ENCODE measurements around the gene IPO9. TPM values are rescaled to one million over a fixed set of nuclear protein-coding genes. Genes with fewer than 3 reads are reported as not detected.

IPO9 gene
- total RNA-seq, 2 donors from 2014 or later: 108 to 133 TPM

GRCh38 chr1:201781437-201781836, 47.5 kb upstream of the IPO9 start:
- Histone ChIP-seq H3K27me3 (ENCODE audit: control insufficient read depth, insufficient read depth, low read length, poor library complexity, severe bottlenecking) (peaks cover 7% of the 10 kb centered on the region), H3K4me1 (ENCODE audit: control insufficient read depth, insufficient read depth, low read length) (peaks cover 3% of the 10 kb centered on the region), H3K4me3 (ENCODE audit: low read length) (no peak overlapping the region), H3K27ac (ENCODE audit: low read depth, low read length) (no peak overlapping the region), H3K9ac (ENCODE audit: extremely low read depth, low read length, poor library complexity, severe bottlenecking) (no peak overlapping the region), H3K36me3 (ENCODE audit: control insufficient read depth, insufficient read depth, low read length) (peaks cover 33% of the 10 kb centered on the region), H3K9me3 (ENCODE audit: control insufficient read depth, low read length) (peaks cover 20% of the 10 kb centered on the region)
- DNase-seq: no peak
- Mint-ChIP-seq H3K27me3 (ENCODE audit: insufficient read depth) (peaks cover 22% of the 10 kb centered on the region), H3K9me3 (peaks cover 17% of the 10 kb centered on the region), H3K36me3 (ENCODE audit: low read depth) (peaks cover 53% of the 10 kb centered on the region), H3K4me3 (no peak overlapping the region), H3K27ac (no peak overlapping the region), H3K4me1 (peaks cover 22% of the 10 kb centered on the region)
- no peak for TF ChIP-seq CTCF (conservative IDR thresholded peaks at IDR 0.05)
- 85 to 100% methylated on average over 1 of the region's 1 CpG for WGBS, 2 experiments (ENCODE audit: insufficient coverage in 1 of 2, insufficient read length in 1 of 2)

GRCh38 chr1:201782353-201782752, 46.6 kb upstream of the IPO9 start:
- peaks cover 20% of the 10 kb centered on the region for H3K9me3 ChIP-seq (ENCODE audit: control insufficient read depth, low read length)
- Mint-ChIP-seq H3K27me3 (ENCODE audit: insufficient read depth) (peaks cover 13% of the 10 kb centered on the region), H3K4me3 (no peak overlapping the region), H3K36me3 (ENCODE audit: low read depth) (peaks cover 62% of the 10 kb centered on the region), H3K9me3 (peaks cover 17% of the 10 kb centered on the region), H3K4me1 (peaks cover 19% of the 10 kb centered on the region), H3K27ac (no peak overlapping the region)
- TF ChIP-seq CTCF (conservative IDR thresholded peaks at IDR 0.05): no peak
- WGBS, 2 experiments (ENCODE audit: insufficient coverage in 1 of 2, insufficient read length in 1 of 2): 87 to 95% methylated on average over 7 to 12 of the region's 12 CpGs
- no peak overlapping the region for H3K27ac ChIP-seq (ENCODE audit: low read depth, low read length)
- DNase-seq: no peak
- H3K4me3 ChIP-seq (ENCODE audit: low read length): no peak overlapping the region
- no peak overlapping the region for H3K9ac ChIP-seq (ENCODE audit: extremely low read depth, low read length, poor library complexity, severe bottlenecking)
- H3K4me1 ChIP-seq (ENCODE audit: control insufficient read depth, insufficient read depth, low read length): peaks cover 3% of the 10 kb centered on the region
- peaks cover 34% of the 10 kb centered on the region for H3K36me3 ChIP-seq (ENCODE audit: control insufficient read depth, insufficient read depth, low read length)
- no peaks in the 10 kb centered on the region for H3K27me3 ChIP-seq (ENCODE audit: control insufficient read depth, insufficient read depth, low read length, poor library complexity, severe bottlenecking)

- no peak for DNase-seq
- Mint-ChIP-seq H3K36me3 (ENCODE audit: low read depth) (peaks cover 67% of the 10 kb centered on the region), H3K4me1 (peaks cover 16% of the 10 kb centered on the region), H3K27ac (no peak overlapping the region), H3K4me3 (no peak overlapping the region), H3K27me3 (ENCODE audit: insufficient read depth) (peaks cover 11% of the 10 kb centered on the region), H3K9me3 (peaks cover 17% of the 10 kb centered on the region)
- Histone ChIP-seq H3K9me3 (ENCODE audit: control insufficient read depth, low read length) (peaks cover 20% of the 10 kb centered on the region), H3K36me3 (ENCODE audit: control insufficient read depth, insufficient read depth, low read length) (peaks cover 39% of the 10 kb centered on the region), H3K27me3 (ENCODE audit: control insufficient read depth, insufficient read depth, low read length, poor library complexity, severe bottlenecking) (no peaks in the 10 kb centered on the region), H3K27ac (ENCODE audit: low read depth, low read length) (no peak overlapping the region), H3K9ac (ENCODE audit: extremely low read depth, low read length, poor library complexity, severe bottlenecking) (no peak overlapping the region), H3K4me3 (ENCODE audit: low read length) (no peak overlapping the region), H3K4me1 (ENCODE audit: control insufficient read depth, insufficient read depth, low read length) (no peaks in the 10 kb centered on the region)
- WGBS, 2 experiments (ENCODE audit: insufficient coverage in 1 of 2, insufficient read length in 1 of 2): 80 to 91% methylated on average over 2 of the region's 2 CpGs
- TF ChIP-seq CTCF (conservative IDR thresholded peaks at IDR 0.05): no peak
These were observed 45.9 kb upstream of the IPO9 start for GRCh38 chr1:201783058-201783457.
